Neural cell (in vitro differentiated cells): Measurements from ENCODE around the gene WDR54. TPM values are rescaled to one million over a fixed set of nuclear protein-coding genes. Genes with fewer than 3 reads are reported as not detected.

Experiments used
- H2AFZ ChIP-seq: fragments of 200-600, 300-800 bp; sonication (generic), shearing (Covaris generic); 2 replicates; pipeline ENCODE4 v1.6.0; 2014; ENCODE audit warnings: low read depth, mild to moderate bottlenecking, antibody characterized with exemption, low read length, moderate library complexity
- H3F3A ChIP-seq: fragments of 200-600 bp; shearing (Covaris generic); 2 replicates; pipeline ENCODE4 v1.6.1; 2016; ENCODE audit warnings: mild to moderate bottlenecking, moderate library complexity, mixed read lengths, antibody characterized with exemption, low read length; ENCODE audit not compliant: insufficient read depth, poor library complexity, severe bottlenecking
- H3K27ac ChIP-seq: fragments of 200-600, 300-800 bp; sonication (generic), shearing (Covaris generic); 2 replicates; pipeline ENCODE4 v1.5.1; 2014; ENCODE audit warnings: mild to moderate bottlenecking, low read length, moderate library complexity
- H3K27me3 ChIP-seq: fragments of 300-800, 200-600 bp; sonication (generic), shearing (Covaris generic); 2 replicates; pipeline ENCODE4 v1.6.0; 2014; ENCODE audit warnings: mild to moderate bottlenecking, low read depth, low read length, moderate library complexity; ENCODE audit not compliant: insufficient read depth
- H3K36me3 ChIP-seq: fragments of 300-800, 200-600 bp; sonication (generic), shearing (Covaris generic); 2 replicates; pipeline ENCODE4 v1.5.1; 2014; ENCODE audit warnings: mild to moderate bottlenecking, antibody characterized with exemption, low read length, moderate library complexity; ENCODE audit not compliant: insufficient read depth
- H3K4me2 ChIP-seq: fragments of 300-800, 200-600 bp; sonication (generic), shearing (Covaris generic); 2 replicates; pipeline ENCODE4 v1.6.0; 2014; ENCODE audit warnings: mild to moderate bottlenecking, low read length
- H3K4me3 ChIP-seq: fragments of 300-800, 200-600 bp; sonication (generic), shearing (Covaris generic); 2 replicates; pipeline ENCODE4 v1.5.1; 2014; ENCODE audit warnings: mild to moderate bottlenecking, low read length, moderate library complexity
- H3K79me2 ChIP-seq: fragments of 200-600 bp; shearing (Covaris generic); replicated peaks from 2 replicates; pipeline ENCODE4 v1.6.0; 2014; ENCODE audit warnings: mild to moderate bottlenecking, low read length, moderate library complexity; ENCODE audit not compliant: insufficient read depth
- H3K9ac ChIP-seq: fragments of 300-800, 200-600 bp; sonication (generic), shearing (Covaris generic); 2 replicates; pipeline ENCODE4 v1.6.1; 2016; ENCODE audit warnings: mild to moderate bottlenecking, low read length, mixed read lengths
- H3K9me2 ChIP-seq: fragments of 200-600 bp; shearing (Covaris generic); 2 replicates; pipeline ENCODE4 v1.6.1; 2016; ENCODE audit warnings: mild to moderate bottlenecking, low read length, mixed read lengths; ENCODE audit not compliant: insufficient read depth
- H3K9me3 ChIP-seq: fragments of 200-600, 300-800 bp; sonication (generic), shearing (Covaris generic); 2 replicates; pipeline ENCODE4 v1.6.1; 2016; ENCODE audit warnings: mild to moderate bottlenecking, mixed run types, low read length, moderate library complexity, mixed read lengths
- H4K20me1 ChIP-seq: fragments of 200-600 bp; shearing (Covaris generic); 2 replicates; pipeline ENCODE4 v1.6.1; 2016; ENCODE audit warnings: mild to moderate bottlenecking, mixed run types; ENCODE audit not compliant: insufficient read depth
- EP300 ChIP-seq: fragments of 450-650 bp; conservative IDR thresholded peaks from 2 replicates; pipeline ENCODE4 v1.6.1; 2014; ENCODE audit warnings: antibody characterized with exemption, mild to moderate bottlenecking, moderate library complexity; ENCODE audit not compliant: poor library complexity, severe bottlenecking
- EZH2 ChIP-seq: fragments of 200-600, 300-800 bp; shearing (Covaris generic), sonication (generic); IDR thresholded peaks from 2 replicates; pipeline ENCODE4 v1.6.1; 2014; ENCODE audit warnings: antibody characterized with exemption, low read length, borderline replicate concordance, mild to moderate bottlenecking; ENCODE audit not compliant: insufficient read depth, poor library complexity, severe bottlenecking
- MXI1 ChIP-seq: fragments of 450-650 bp; conservative IDR thresholded peaks from 2 replicates; pipeline ENCODE4 v1.6.1; 2014; ENCODE audit warnings: antibody characterized with exemption, mild to moderate bottlenecking; ENCODE audit not compliant: poor library complexity, severe bottlenecking
- POLR2AphosphoS5 ChIP-seq: IDR thresholded peaks from 2 replicates; pipeline ENCODE4 v1.6.1; 2012
- RAD21 ChIP-seq: fragments of 450-650 bp; conservative IDR thresholded peaks from 2 replicates; pipeline ENCODE4 v1.6.1; 2014; ENCODE audit warnings: antibody characterized with exemption, mild to moderate bottlenecking, moderate library complexity
- SMC3 ChIP-seq: fragments of 450-650 bp; conservative IDR thresholded peaks from 2 replicates; pipeline ENCODE4 v1.6.1; 2014; ENCODE audit warnings: antibody characterized with exemption, mild to moderate bottlenecking, moderate library complexity; ENCODE audit not compliant: poor library complexity
- TAF1 ChIP-seq: IDR thresholded peaks from 2 replicates; pipeline ENCODE4 v1.6.1; 2012; ENCODE audit warnings: low read depth
- polyA minus RNA-seq: library from RNA; depleted of rRNA, polyadenylated mRNA; stranded (reverse); fragments of >200 nt; gene quantifications from 2 replicates; pipeline ENCODE4 v1.2.3, GENCODE V29; 2014
- polyA plus RNA-seq: library from polyadenylated mRNA; depleted of rRNA; stranded (reverse); fragments of >200 nt; gene quantifications from 2 replicates; pipeline ENCODE4 v1.2.3, GENCODE V29; 2014
- TF ChIP-seq, protein P1 (sequence below): fragments of 450-650 bp; IDR thresholded peaks from 2 replicates; pipeline ENCODE4 v1.5.1; 2014; ENCODE audit warnings: antibody characterized with exemption, mild to moderate bottlenecking, moderate library complexity; ENCODE audit not compliant: poor library complexity, severe bottlenecking
- TF ChIP-seq, protein P2 (sequence below): IDR thresholded peaks from 2 replicates; pipeline ENCODE4 v1.6.1; 2012; ENCODE audit warnings: borderline replicate concordance

The WDR54 gene, protein sequence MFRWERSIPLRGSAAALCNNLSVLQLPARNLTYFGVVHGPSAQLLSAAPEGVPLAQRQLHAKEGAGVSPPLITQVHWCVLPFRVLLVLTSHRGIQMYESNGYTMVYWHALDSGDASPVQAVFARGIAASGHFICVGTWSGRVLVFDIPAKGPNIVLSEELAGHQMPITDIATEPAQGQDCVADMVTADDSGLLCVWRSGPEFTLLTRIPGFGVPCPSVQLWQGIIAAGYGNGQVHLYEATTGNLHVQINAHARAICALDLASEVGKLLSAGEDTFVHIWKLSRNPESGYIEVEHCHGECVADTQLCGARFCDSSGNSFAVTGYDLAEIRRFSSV
- polyA plus RNA-seq = 89.9 and 110 TPM in 2 replicates
- polyA minus RNA-seq = 33.8 and 36.5 TPM in 2 replicates

DNA sequence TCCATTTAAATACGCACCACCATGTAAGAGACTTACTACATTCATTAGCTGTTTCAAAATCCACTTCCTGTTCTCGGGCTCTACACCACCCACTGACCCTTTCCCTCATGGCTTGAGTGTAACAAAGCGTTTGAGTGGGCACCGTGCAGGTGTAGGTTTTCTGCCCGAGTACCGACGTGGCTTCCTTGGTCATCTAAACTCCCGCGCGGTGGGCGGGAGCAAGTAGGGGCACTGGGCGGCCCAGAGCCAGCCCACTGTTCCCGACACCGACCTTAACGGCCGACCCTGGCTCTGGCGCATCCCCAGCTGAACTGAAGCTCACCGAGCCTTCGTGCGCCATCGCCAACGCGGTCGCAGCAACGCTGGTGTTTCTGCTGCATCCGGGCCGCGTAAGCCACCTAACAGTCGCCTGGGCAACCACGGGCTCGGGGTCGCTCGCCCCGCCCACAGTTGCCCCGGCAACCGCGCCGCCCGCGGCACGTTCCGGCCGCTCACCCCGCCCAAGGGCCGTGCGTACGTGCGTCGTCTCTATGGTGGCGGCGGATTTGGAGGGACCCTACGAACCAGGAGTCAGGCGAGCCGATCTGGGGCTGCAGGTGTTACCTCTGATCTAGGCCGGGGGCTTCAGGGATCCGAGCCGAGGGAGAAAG, at the start of gene WDR54, which contains the start of gene C2orf81:
Gene WDR54, plus strand, starts transcription at position 510 of the 650 bp plus-strand sequence. CDS start 424 bp downstream, outside the sequence.
Gene C2orf81, minus strand, starts transcription at position 399 of the 650 bp plus-strand sequence. Its CDS starts 59 bp downstream, at position 340.
- no peaks in the 10 kb centered on the region for H4K20me1 ChIP-seq
- no peaks in the 10 kb centered on the region for H3K9me2 ChIP-seq
- H3K79me2 ChIP-seq = no peaks in the 10 kb centered on the region
- peak within 1 kb of the TSS; percentile 82 for H3K4me2 ChIP-seq
- TF ChIP-seq RAD21 (peak; percentile 37), MXI1 (peak; percentile 97), TAF1 (peak; percentile 96), EZH2 (no peak), POLR2AphosphoS5 (peak; percentile 98), EP300 (peak; percentile 51), SMC3 (peak; percentile 54)
- TF ChIP-seq, protein P1, sequence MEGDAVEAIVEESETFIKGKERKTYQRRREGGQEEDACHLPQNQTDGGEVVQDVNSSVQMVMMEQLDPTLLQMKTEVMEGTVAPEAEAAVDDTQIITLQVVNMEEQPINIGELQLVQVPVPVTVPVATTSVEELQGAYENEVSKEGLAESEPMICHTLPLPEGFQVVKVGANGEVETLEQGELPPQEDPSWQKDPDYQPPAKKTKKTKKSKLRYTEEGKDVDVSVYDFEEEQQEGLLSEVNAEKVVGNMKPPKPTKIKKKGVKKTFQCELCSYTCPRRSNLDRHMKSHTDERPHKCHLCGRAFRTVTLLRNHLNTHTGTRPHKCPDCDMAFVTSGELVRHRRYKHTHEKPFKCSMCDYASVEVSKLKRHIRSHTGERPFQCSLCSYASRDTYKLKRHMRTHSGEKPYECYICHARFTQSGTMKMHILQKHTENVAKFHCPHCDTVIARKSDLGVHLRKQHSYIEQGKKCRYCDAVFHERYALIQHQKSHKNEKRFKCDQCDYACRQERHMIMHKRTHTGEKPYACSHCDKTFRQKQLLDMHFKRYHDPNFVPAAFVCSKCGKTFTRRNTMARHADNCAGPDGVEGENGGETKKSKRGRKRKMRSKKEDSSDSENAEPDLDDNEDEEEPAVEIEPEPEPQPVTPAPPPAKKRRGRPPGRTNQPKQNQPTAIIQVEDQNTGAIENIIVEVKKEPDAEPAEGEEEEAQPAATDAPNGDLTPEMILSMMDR = peak; percentile 15
- TF ChIP-seq, protein P2, sequence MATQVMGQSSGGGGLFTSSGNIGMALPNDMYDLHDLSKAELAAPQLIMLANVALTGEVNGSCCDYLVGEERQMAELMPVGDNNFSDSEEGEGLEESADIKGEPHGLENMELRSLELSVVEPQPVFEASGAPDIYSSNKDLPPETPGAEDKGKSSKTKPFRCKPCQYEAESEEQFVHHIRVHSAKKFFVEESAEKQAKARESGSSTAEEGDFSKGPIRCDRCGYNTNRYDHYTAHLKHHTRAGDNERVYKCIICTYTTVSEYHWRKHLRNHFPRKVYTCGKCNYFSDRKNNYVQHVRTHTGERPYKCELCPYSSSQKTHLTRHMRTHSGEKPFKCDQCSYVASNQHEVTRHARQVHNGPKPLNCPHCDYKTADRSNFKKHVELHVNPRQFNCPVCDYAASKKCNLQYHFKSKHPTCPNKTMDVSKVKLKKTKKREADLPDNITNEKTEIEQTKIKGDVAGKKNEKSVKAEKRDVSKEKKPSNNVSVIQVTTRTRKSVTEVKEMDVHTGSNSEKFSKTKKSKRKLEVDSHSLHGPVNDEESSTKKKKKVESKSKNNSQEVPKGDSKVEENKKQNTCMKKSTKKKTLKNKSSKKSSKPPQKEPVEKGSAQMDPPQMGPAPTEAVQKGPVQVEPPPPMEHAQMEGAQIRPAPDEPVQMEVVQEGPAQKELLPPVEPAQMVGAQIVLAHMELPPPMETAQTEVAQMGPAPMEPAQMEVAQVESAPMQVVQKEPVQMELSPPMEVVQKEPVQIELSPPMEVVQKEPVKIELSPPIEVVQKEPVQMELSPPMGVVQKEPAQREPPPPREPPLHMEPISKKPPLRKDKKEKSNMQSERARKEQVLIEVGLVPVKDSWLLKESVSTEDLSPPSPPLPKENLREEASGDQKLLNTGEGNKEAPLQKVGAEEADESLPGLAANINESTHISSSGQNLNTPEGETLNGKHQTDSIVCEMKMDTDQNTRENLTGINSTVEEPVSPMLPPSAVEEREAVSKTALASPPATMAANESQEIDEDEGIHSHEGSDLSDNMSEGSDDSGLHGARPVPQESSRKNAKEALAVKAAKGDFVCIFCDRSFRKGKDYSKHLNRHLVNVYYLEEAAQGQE = peak; percentile 85
- H3K36me3 ChIP-seq = no peaks in the 10 kb centered on the region
- no peaks in the 10 kb centered on the region for H3K9me3 ChIP-seq
- peak within 1 kb of the TSS; percentile 95 for H2AFZ ChIP-seq
- H3F3A ChIP-seq = no peaks in the 10 kb centered on the region
- peak within 1 kb of the TSS; percentile 93 for H3K9ac ChIP-seq
- peak within 1 kb of the TSS; percentile 96 for H3K4me3 ChIP-seq
- no peaks in the 10 kb centered on the region for H3K27me3 ChIP-seq
- H3K27ac ChIP-seq = peak within 1 kb of the TSS; percentile 96

DNA sequence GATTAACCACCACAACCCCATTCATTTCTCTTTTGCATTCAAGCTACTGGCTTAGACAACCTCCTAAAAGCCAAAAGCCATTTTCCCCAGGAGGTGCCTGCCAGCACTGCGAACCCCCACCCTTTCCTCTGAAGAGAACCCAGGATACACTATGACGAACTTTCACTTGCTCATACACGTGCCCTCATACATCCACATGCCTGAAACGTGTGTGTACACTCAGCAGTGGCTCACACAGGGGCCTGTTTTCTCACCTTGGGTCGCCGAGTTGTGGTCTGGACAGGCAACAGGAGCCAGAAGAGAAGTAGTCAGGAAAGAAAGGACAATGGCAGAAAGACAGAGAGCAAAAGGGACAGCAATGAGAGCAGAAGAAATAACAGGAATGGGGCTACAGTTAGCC, 48.9 kb upstream of the WDR54 start:
- H3K27ac ChIP-seq = no peak overlapping the region
- H3K36me3 ChIP-seq = peaks cover 24% of the 10 kb centered on the region
- no peak overlapping the region for H2AFZ ChIP-seq
- no peaks in the 10 kb centered on the region for H3K9me3 ChIP-seq
- H3K9me2 ChIP-seq = no peaks in the 10 kb centered on the region
- no peaks in the 10 kb centered on the region for H3F3A ChIP-seq
- H4K20me1 ChIP-seq = peaks cover 4% of the 10 kb centered on the region
- no peaks in the 10 kb centered on the region for H3K27me3 ChIP-seq
- peak overlapping the region; percentile 94 for H3K9ac ChIP-seq
- peak overlapping the region; percentile 68 for H3K4me2 ChIP-seq
- no peak for TF ChIP-seq EZH2
- no peak for TF ChIP-seq TAF1
- TF ChIP-seq EP300 = no peak
- TF ChIP-seq, protein P2 = no peak
- TF ChIP-seq RAD21 = no peak
- TF ChIP-seq, protein P1 = no peak
- no peak for TF ChIP-seq MXI1
- TF ChIP-seq POLR2AphosphoS5 = no peak
- no peak for TF ChIP-seq SMC3
- peaks cover 39% of the 10 kb centered on the region for H3K79me2 ChIP-seq
- peak overlapping the region; percentile 77 for H3K4me3 ChIP-seq
